NCI-H2081 treated with DMSO at 0.1 percent for 48 hours (cell line): ENCODE data around the gene GRIN2C.
"Not testable (repeated sequence)": the region's sequence is repeated elsewhere in the genome, so short reads cannot be mapped to it uniquely, and the experiment has no call there.

Source experiments
- DNase-seq: peaks from one replicate; lab custom pipeline; 2025; lab: John Stamatoyannopoulos, UW

Gene GRIN2C

DNA sequence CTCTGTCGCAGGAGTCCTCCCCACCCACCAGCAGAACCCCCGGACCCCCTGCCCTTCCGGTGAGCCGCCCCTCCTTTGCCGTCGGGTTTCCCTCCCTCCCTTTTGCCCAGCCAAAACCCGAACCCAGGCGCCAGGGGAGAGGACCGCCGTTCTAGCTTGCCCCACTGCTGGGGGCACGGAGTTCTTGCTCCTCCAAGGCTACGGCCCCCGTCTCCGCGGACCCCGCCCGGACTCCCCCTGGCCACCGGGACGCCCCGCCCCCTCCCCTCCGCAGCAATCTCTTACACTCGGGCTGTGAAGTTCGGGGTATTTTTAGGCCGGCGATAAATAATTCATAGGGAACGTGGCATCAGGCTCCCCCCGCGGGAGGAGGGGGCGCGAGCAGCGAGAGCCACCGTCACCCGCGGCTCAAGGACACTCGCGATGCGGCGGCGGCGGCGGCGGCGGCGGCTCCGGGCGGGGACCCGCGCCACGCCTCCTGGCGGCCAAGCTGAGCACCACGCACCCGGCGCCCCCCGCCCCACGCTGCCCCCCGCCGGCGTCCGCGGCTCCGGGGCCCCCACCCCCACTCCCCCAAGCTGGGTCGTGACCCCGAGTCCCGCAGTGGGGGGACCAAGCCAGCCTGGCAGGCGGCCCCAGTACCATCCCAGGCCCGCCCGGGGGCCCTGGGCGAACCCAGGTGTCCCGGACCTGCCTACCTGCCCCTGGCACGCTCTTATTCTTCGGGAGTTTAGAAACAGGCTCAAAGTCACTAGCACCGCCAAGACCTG, at the start of gene GRIN2C:
GRIN2C (minus strand) TSS at position 427 of the 770 bp plus-strand sequence. CDS start 4,793 bp downstream, outside the sequence.
- DNase-seq: no peak

DNA sequence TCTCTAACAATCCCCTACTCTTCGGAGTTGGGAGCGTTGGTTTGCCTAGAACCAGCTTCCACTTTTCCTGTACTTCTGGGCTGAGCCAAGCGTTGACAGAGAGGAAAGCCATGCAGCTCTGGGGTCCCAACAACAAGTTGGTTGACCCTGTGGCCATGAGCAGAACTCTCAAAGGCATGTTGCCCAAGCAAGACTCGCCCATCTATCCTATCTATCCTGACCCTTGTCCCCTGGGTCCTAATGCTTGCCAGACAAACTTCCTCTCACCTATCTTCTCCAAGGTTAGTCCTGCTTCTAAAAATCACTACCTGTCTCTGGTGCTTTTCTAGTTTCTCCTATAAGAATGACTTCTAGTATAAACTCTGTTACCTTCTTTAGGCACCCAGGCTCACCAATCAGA, 49.4 kb upstream of the GRIN2C start:
- not testable (repeated sequence) for DNase-seq

DNA sequence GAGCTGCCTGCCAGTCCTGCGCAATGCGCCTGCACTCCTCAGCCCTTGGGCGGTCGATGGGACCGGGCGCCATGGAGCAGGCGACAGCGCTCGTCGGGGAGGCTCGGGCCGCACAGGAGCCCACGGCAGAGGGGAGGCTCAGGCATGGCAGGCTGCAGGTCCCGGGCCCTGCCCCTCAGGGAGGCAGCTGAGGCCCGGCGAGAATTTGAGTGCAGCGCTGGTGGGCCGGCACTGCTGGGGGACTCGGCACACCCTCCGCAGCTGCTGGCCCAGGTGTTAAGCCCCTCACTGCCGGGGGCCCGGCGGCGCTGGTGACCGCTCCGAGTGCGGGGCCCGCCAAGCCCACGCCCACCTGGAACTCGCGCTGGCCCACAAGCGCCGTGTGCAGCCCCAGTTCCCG, 47.3 kb upstream of the GRIN2C start:
- no peak for DNase-seq

DNA sequence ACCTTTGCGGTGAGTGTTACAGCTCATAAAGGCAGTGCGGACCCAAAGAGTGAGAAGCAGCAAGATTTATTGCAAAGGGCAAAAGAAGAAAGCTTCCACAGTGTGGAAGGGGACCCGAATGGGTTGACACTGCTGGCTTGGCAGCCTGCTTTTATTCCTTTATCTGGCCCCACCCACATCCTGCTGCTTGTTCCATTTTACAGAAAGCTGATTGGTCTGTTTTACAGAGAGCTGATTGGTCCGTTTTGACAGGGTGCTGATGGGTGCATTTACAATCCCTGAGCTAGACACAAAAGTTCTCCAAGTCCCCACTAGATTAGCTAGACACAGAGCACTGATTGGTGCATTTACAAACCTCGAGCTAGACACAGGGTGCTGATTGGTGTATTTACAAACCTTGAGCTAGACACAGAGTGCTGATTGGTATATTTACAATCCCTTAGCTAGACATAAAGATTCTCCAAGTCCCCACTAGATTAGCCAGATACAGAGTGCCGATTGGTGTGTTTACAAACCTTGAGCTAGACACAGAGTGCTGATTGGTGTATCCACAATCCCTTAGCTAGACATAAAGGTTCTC, 46.6 kb upstream of the GRIN2C start:
- not testable (repeated sequence) for DNase-seq

DNA sequence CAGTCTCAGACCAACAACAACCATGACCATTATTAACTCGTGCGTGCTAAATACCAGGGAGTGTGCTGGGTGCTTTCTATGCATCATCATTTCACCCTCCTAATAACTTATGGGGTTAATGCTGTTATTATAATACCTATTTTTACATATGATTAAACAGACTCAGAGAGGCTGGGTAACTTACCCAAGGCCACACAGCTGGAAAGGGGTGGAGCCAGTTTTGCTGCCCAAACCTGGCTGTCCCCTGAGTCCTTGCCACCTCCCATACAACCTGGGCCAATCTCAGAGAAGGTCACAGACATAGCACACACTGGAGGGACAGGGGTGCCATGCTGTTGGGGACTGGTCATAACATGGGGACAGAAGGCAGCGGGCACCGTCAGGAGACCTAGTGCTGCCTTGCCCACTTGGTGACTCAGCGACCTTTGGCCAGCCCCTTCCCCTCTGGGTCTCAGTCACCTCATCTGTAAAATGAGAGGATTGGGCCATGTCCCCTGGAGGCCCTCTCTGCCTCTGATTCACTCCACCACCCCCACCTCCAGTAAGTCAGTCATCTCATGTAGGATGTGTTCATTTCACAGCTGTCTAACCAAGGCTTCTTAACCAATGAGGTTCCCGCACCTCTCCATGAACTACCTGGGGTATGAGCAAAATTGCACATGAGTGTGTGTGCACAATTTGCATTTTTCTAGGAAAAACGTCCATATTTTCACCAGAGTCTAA, 45.2 kb upstream of the GRIN2C start:
- no peak for DNase-seq

DNA sequence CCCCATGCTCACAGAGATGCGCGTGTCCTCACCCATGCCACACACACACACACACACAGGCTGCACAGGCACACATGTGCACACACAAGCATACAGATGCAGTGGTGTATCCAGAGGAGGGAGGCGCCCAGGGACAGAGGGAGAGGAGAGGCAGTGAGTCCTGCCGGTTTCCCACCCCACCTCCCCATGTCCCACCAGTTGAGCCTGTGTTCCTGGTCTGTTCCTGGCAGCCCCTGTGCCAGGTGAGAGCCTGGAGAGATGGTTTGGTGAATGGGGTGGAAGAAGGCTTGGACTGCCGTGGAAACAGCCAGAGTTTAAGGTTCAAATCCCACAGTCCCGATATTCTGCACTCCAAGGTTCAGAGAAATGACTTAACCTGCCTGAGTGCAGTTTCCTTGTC, 44.0 kb upstream of the GRIN2C start:
- DNase-seq: no peak

DNA sequence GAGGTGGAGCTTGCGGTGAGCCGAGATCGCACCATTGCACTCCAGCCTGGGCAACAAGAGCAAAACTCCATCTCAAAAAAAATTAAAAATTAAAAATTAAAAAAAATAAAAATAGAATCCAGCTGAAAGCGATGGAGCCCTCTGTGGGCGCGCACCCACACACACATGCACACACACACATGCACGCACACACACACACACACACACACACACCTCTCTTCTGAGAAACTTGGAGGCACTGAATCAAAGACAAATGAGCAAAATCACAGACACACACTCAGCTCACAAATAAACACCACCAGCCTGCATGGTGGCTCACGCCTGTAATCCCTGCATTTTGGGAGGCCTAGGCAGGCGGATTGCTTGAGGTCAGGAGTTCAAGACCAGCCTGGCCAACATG, 43.3 kb upstream of the GRIN2C start:
- DNase-seq: no peak

DNA sequence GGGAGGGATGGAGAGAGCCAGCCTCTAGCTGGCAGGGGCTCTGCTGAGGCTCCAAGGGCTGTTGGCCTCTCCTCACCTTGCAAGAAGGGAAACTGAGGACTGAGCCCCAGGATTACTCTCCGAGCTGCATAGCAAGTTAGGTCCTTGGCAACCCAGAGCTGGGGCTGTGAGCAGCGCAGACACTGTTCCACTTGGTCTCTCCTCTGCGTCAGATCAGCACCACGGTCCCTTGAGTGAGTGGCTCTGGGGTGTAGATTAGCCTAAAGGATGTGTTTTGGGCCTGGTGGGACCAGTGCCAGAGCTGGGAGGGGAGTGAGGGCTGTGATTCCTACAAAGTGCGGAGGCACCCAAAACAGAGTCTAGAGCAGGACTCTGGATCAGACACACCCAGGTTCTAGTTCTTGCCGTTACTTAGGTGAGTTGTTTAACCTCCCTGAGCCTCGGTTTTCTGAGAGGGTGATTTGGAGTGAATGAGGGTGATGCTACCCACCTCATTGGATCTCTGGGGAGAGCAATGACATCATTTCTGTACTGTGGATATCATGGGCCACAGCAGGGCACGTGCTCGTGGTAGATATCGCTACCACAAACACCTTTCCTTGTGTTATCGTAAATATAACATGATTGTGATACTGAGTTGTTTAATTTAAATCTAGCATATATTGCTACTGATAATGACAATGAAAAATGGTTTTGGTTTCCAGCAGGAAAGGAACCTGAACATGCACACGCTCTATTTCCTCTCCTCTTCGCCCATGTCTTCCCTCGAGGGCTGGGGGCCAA, 41.9 kb upstream of the GRIN2C start:
- no peak for DNase-seq

DNA sequence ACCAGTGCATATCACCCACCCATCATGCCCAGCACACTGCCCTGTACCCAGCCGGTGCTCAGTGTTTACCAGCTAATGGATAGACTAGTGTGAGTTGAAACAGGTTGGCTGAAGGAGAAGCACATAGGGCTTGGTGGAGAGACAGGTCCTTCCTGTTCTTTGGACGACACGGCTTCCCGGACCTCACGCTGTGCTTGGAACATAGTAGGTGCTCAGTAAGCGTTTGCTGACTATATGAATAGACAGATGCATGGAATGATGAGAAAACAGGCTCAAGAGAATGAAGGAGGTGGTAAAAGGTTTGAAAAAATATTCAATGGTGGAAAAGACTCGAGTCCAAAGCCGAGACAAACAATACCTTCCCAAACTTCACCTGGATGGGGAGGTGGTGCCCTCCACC, 40.5 kb upstream of the GRIN2C start:
- DNase-seq: no peak

DNA sequence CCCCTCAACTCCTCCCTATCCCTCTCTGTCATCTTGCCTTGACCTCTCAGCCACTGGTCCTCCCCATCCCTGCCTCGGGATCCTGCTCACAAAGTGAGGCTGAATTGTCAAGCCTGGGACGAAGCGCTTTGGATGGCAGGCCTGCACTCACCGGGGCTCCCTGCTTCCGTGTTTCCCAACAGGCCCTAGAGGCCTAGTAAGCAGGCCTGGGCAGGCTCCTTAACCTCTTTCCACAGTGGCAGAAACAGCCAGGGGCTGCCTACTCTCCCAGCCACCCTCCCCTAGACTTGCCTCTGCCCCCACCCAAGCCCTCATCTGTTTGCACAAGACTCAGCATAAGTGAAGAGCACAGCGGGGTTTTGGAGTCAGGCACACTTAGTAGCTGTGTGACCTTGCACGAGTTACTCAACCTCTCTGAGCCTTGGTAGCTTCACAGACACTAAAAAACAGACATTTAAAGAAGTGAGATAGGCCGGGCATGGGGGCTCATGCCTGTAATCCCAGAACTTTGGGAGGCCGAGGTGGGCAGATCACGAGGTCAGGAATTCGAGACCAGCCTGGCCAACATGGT, 38.8 kb upstream of the GRIN2C start:
- DNase-seq: no peak

DNA sequence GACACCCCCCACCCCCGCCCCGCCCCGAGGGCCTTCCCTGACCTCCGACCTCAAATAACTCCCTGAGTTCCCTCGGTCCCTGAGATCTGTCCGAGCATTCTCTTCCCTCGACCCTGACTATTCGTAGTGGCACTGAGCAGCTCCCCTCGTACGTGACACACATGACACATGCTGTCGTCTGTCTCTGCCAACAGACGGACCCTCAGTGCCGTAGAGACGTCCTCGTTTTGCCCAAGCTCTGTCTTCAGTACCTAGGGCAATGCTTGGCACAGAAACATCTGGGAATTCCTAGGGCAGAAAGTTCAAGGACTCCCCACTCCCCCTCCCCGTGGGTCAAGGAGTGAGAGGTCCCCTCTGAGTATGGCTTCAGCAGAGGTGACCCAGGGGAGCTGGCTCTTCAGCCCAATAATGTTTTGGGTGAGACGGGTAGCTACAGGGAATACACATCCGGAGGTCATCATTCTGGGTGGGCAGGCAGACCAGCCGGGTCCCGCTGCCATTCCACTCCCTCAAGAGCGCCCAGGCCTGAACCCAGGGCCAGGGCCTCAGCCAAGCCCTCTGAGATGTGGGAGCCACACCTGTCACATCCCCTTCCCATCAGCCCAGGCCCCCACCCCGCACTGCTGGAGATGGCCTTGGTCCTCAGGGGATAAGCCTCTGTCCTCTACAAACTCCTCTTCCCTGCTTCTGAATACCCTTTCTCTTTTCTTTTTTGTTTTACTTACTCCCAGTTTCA, 34.4 kb upstream of the GRIN2C start:
- DNase-seq: no peak

DNA sequence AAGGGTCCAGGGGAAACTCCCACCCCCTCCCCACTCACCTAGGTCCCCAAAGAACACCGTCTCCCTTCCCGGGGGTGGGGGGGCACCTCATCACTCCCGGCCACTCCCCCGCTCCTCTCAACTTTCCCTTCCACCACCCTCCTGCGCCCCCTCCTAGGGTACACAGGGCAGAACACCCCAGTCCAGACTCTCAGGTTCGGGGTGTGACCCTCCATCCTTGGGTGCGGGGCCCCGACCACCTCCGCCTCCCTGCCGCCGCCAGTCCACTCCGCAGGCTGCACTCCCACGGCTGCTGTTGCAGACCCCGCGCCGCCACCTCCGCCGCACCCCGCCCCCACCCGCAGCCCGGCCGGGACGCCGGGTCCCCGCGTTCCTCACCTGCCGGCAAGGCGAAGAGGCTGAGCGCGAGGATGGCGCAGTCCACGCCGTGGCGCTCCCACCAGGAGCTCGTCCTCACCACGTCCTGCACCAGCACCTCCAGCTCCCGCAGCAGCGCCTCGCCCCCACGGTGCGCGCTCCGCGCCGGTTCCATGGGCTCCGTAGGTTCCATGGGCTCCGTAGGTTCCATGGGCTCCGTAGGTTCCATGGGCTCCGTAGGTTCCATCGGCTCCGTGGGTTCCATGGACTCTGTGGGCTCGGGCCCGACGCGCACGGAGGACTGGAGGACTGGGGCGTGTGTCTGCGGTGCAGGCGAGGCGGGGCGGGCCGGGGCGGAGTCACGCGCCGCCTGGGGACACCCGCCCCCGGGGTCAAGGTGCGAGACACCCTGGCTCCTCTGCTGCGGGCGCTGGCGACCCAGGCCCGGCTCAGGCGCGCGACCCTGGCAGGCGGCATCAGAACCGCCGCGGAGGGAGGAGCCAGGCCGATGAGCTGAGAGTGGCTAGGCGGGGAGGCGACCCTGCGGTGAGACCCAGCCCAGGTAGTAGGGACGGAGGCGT, 33.6 kb upstream of the GRIN2C start, which contains the start of gene FADS6:
FADS6 (minus strand) TSS at position 660 of the 938 bp plus-strand sequence; CDS start at position 622, 38 bp downstream.
- DNase-seq: no peak

DNA sequence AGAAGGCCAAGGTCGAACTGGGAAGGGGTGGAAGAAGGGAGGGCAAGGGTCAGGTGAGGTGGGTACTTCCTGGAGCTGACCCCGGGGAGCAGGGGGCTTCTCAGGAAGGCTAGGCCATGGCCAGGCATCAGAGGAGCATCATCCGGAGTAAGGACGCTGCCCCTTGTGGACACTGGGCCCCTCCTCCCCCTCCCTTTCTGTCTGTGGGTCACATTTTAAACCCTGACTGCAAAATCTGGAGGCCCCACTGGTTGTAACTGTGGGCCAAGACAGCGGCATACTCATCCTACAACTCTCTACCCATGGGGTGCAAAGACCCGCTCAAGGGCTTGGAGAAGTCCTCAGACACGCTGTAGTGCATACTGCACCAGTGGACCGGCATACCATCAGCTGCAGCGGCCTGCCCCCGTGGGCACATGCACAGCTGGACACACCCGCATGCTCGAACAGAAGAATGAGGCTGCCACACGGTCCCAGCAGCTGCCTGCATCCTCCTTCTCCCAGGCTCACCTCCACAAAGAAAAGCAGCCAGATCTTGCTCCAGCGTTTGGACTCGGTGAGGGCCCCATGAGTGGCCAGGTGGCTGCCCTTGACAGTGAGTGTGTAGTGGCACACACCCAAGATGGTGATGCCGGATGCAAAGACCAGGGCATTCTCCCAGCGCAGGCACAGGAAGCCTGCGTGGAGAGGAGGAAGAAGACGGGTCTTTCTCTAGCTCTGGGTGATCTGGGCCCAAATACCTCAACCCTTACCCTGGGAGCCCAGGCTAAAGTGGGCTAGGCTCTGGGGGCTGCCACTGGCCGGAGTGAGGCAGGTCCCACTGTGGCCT, 32.5 kb upstream of the GRIN2C start:
- no peak for DNase-seq

DNA sequence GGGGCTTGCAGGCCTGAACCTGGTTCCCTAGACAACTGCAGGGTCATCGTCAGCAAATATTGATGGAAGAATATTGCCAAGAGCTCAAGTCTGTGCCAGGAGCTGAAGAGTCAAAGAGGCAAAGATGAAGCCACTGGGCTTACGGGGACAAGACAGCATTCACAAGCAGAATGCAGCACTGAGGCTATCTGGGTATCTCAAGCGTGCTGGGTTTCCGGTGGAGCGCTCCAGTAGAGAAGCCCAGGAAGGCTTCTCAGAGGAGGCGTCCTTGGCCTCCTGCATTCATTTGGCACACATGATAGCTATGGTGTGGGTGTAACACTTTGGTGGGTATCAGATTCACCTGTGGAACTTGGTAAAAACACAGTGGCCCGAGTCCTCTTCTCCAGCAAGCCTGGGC, 30.9 kb upstream of the GRIN2C start:
- DNase-seq: no peak

DNA sequence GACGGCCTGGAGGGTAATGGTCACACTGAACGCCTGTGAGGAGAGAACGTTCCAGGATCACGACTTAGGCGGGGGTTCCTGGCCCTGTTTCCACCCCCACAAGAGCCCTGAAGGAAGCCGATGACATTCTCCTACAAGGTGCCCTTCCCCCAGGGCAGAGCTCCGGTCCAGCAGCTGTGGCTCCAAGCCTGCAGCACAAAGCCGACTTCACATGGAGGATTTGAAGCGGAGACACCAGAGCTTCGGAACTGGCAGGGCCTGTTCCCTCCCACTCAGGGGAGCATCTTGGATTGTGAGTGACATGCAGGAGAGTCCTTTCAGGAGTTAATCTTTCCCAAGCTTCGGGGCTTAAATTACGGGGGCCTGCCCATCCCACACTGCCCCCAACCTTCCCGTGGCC, 28.8 kb upstream of the GRIN2C start:
- DNase-seq: no peak

DNA sequence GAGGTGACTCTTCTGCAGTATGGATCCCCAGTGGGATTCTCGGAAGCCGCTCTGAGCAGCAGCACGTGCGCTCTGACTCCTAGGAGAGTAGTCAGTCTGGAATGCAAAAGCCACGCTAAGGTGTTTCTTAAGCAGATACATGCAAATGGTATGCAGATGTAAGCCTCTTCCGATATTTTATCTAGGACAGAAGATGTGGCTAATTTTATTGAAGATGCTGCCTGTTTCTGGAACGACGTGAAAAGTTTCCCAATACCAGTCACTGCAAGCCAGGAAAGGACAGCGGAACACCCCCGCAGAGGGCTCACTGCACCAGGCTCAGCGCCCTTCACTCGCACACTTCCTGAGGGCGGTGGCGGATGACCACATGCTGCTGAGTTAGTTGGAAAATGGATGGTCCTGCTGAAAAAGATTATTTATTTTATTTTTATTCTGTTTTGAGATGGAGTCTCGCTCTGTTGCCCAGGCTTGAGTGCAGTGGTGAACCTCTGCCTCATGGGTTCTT, 23.6 kb upstream of the GRIN2C start:
- DNase-seq: no peak

DNA sequence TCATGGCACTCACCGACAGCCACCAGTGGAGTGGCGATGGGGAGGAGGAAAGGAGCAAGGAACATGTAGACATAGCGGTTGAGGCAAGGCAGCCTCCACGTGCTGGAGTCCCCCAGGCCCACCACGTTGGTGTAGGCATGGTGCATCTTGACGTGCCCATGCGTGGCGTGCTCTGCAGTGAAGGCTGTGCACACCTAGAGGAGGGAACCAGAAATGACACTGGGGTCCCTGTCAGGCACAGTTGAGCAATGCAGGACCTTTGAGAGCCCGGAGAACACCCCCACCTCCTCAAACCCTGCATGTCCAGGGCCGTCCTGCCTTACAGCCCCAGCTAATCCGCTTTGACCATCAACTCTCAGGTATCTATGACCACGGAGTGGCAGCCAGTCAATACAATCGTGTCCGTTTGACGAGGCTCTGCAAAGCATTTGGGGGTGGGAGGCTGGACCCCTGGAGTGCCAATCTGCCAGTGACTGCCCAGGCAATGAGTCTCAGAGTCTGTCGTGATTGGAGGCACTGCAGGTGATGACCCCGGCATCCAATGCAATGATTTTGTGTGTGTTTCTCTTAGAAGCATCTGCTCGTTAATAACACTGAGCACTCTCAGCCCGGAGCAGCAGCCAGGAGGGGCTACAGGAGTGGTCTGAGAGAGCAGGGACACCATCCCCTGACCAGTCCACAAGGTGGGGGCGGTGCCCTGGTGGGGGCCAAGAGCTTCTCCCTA, 23.0 kb upstream of the GRIN2C start:
- no peak for DNase-seq

DNA sequence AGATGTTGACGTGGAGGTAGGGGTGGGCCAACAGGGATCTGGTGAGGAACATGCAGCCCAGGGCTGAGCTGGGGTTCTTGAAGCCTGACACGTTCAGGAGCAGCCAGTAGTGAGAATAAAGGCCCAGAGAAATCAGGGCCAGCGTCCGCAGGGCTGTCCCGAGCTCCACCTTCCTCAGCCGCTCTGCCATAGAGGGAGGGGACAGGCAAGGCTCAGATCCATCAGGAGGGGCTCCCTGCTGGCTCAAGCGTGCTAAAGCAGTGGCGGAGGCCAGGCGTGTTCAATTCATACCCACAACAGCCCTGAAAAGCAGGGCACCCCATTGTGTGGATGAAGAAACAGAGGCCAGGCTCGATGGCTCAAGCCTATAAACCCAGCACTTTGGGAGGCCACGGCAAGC, 21.4 kb upstream of the GRIN2C start:
- DNase-seq: no peak
